Upper lobe of left lung (tissue), 4 donors: Measurements from ENCODE around the gene IRGM.

Experiments used
- CTCF ChIP-seq, 6 experiments: fragments of 450-650 bp in 4 of 6; fragments of 200-600 bp in 2 of 6; sonication (generic) in 2 of 6; IDR thresholded peaks; one replicate each; pipeline ENCODE4 v1.5.1; 2016 to 2019; ENCODE audit warnings: antibody characterized with exemption in 6 of 6
- POLR2A ChIP-seq, 4 donors: fragments of 450-650 bp; IDR thresholded peaks; one replicate each; pipeline ENCODE4 v1.5.1; 2016 to 2017; ENCODE audit warnings: antibody characterized with exemption in 4 of 4, mild to moderate bottlenecking in 2 of 4
- POLR2AphosphoS5 ChIP-seq, 2 donors: sonication (generic); formaldehyde crosslinking; IDR thresholded peaks; one replicate each; pipeline ENCODE4 v1.5.1; 2017; ENCODE audit warnings: antibody characterized with exemption in 2 of 2

- TF ChIP-seq CTCF (IDR thresholded peaks at IDR 0.05), result peak; percentile 32 to 82 (median 73)
- no peak for TF ChIP-seq POLR2A (IDR thresholded peaks at IDR 0.05)
- TF ChIP-seq POLR2AphosphoS5 (IDR thresholded peaks at IDR 0.05), result no peak
Measured at GRCh38 chr5:150846654-150847333, 473 bp downstream of the IRGM start.
